ENCODE measurements around the gene TEX14. TPM values are rescaled to one million over a fixed set of nuclear protein-coding genes. Genes with fewer than 3 reads are reported as not detected.

Gene TEX14
- total RNA-seq, 4 donors from 2014 or later = 0.11 to 2.3 (median 0.27) TPM

- TF ChIP-seq POLR2A (IDR thresholded peaks at IDR 0.05) (no peak), CTCF (IDR thresholded peaks at IDR 0.05) (no peak)
- 97% methylated on average over 11 of the region's 11 CpGs for WGBS, 2 donors
- no peak for DNase-seq
- Histone ChIP-seq H3K4me3 (replicated peaks in 1 of 3) (no peak overlapping the region), H3K27ac (no peak overlapping the region), H3K4me1 (no peaks in the 10 kb centered on the region), H3K27me3 (no peaks in the 10 kb centered on the region), H3K36me3 (no peaks in the 10 kb centered on the region), H3K9me3 (no peaks in the 10 kb centered on the region)
- intact Hi-C loops (cut with DNase I) = no loop called here
Measured at GRCh38 chr17:58699771-58700170, 7.9 kb upstream of the TEX14 start.

DNA sequence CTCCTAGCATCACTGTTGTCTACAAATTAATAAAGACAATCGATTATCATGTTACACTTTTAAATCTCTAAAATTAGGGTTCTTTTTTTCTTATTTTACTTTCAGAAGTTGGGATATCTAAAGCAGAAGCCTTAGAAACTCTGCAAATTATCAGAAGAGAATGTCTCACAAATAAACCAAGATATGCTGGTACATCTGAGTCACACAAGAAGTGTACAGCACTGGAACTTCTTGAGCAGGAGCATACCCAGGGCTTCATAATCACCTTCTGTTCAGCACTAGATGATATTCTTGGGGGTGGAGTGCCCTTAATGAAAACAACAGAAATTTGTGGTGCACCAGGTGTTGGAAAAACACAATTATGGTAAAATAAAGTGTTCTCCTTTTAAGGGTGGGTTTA, 3.0 kb upstream of the TEX14 start:
- DNase-seq = no peak
- Histone ChIP-seq H3K27me3 (no peaks in the 10 kb centered on the region), H3K27ac (no peak overlapping the region), H3K9me3 (no peaks in the 10 kb centered on the region), H3K4me3 (replicated peaks in 1 of 3) (no peak overlapping the region), H3K36me3 (no peaks in the 10 kb centered on the region), H3K4me1 (peaks cover 0 to 6% of the 10 kb centered on the region in 2 donors)
- TF ChIP-seq POLR2A (IDR thresholded peaks at IDR 0.05) = no peak
- TF ChIP-seq CTCF (IDR thresholded peaks at IDR 0.05) = no peak
- intact Hi-C loops (cut with DNase I) = no loop called here
- 93 to 94% methylated on average over 1 of the region's 1 CpG for WGBS, 2 donors

- H3K4me1 ChIP-seq = peaks cover 0 to 6% of the 10 kb centered on the region in 2 donors
- no peaks in the 10 kb centered on the region for H3K27me3 ChIP-seq
- TF ChIP-seq CTCF (IDR thresholded peaks at IDR 0.05) (no peak), POLR2A (IDR thresholded peaks at IDR 0.05) (no peak)
- H3K36me3 ChIP-seq = no peaks in the 10 kb centered on the region
- H3K27ac ChIP-seq = no peak overlapping the region
- no peak for DNase-seq
- intact Hi-C loops (cut with DNase I) = no loop called here
- no peaks in the 10 kb centered on the region for H3K9me3 ChIP-seq
- WGBS, 2 donors = 84 to 92% methylated on average over 8 of the region's 8 CpGs
- H3K4me3 ChIP-seq (replicated peaks in 1 of 3) = no peak overlapping the region
Measured at GRCh38 chr17:58694302-58694701, 2.5 kb upstream of the TEX14 start.

GRCh38 chr17:58693751-58694150, 1.9 kb upstream of the TEX14 start:
- H3K9me3 ChIP-seq = no peaks in the 10 kb centered on the region
- no peak overlapping the region for H3K4me3 ChIP-seq (replicated peaks in 1 of 3)
- TF ChIP-seq POLR2A (IDR thresholded peaks at IDR 0.05) (no peak), CTCF (IDR thresholded peaks at IDR 0.05) (no peak)
- H3K27me3 ChIP-seq = no peaks in the 10 kb centered on the region
- no peak for DNase-seq
- intact Hi-C loops (cut with DNase I) = no loop called here
- no peak overlapping the region for H3K27ac ChIP-seq
- peaks cover 0 to 6% of the 10 kb centered on the region in 2 donors for H3K4me1 ChIP-seq
- H3K36me3 ChIP-seq = no peaks in the 10 kb centered on the region
- WGBS, 2 donors = 80 to 87% methylated on average over 2 of the region's 2 CpGs

GRCh38 chr17:58693208-58693607, 1.4 kb upstream of the TEX14 start:
- no peak for TF ChIP-seq CTCF (IDR thresholded peaks at IDR 0.05)
- Histone ChIP-seq H3K9me3 (no peaks in the 10 kb centered on the region), H3K4me3 (replicated peaks in 1 of 3) (peak overlapping the region in 2 of 3 donors; percentile 45 to 49), H3K27ac (peak overlapping the region in 1 of 3 donors; percentile 64), H3K27me3 (no peaks in the 10 kb centered on the region), H3K36me3 (no peaks in the 10 kb centered on the region), H3K4me1 (peaks cover 0 to 6% of the 10 kb centered on the region in 2 donors)
- DNase-seq = no peak
- 73 to 75% methylated on average over 8 of the region's 8 CpGs for WGBS, 2 donors
- intact Hi-C loops (cut with DNase I) = no loop called here
